ENCODE data around the gene MRPL44. TPM values are rescaled to one million over a fixed set of nuclear protein-coding genes. Genes with fewer than 3 reads are reported as not detected.

MRPL44 gene
- total RNA-seq = 23.5 to 24.6 TPM (median 23.8 TPM) in 3 replicates
- long read RNA-seq, transcript MRPL44-201 (4 exons, 1,748 nt) = major isoform, 38 of 42 reads
- long read RNA-seq, partial matches to known transcripts = 0 of 42 reads
- long read RNA-seq, other reads (novel, unspliced or antisense) = 4 of 42 reads

GRCh38 chr2:223957092-223957851 lies at the start of gene MRPL44:
Gene MRPL44 (plus strand): TSS chr2:223957463. CDS start chr2:223957473, 10 bp downstream.
- Mint-ChIP-seq H3K4me1 (ENCODE audit: low read depth) (peaks cover 57% of the 10 kb centered on the region), H3K36me3 (ENCODE audit: low read depth) (peaks cover 7% of the 10 kb centered on the region), H3K4me3 (ENCODE audit: unreplicated experiment) (peak within 1 kb of the TSS; percentile 98), H3K27me3 (ENCODE audit: low read depth) (no peaks in the 10 kb centered on the region), H3K27ac (ENCODE audit: unreplicated experiment) (peak within 1 kb of the TSS; percentile 96), H3K9me3 (ENCODE audit: low read depth) (no peaks in the 10 kb centered on the region)
- peak; percentile 99 for DNase-seq (ENCODE audit: low spot score)
- no peak for TF ChIP-seq CTCF (IDR thresholded peaks at IDR 0.05)

DNA sequence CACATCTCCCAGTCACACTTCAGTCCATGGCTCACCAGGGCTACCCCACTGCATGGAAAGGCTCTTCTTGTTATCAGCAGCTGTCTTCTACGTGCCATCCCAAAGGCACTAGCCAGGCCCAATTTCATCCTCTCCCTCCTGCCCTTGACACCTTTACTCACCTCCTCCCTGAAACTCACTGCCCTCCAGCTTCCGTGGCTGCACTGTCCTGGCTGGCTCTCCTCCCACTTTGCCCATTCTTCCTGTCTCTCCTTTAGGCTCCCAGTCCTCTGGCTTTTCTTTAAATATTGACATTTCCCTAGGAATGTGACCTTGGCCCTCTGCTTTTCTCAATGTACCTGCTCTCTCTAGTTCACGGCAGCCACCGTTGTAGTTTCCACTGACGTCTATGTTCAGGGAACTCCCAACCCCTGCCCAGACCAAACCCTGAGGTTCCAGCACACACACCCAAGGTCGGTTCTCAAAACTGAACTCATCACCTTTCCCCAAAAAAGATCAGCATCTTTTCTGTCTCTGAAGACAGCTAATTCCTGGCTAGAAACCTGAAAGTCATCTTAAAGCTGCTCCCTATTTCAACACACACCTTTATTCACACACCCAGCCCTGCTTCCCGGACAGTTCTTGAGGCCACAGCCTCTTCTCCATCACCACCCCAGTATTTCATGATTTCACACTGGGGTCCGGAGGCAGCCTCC lies 48.8 kb upstream of the MRPL44 start:
- DNase-seq (ENCODE audit: low spot score) = no peak
- H3K9me3 Mint-ChIP-seq (ENCODE audit: low read depth) = no peaks in the 10 kb centered on the region
- no peak for TF ChIP-seq CTCF (IDR thresholded peaks at IDR 0.05)
- peaks cover 10% of the 10 kb centered on the region for H3K36me3 Mint-ChIP-seq (ENCODE audit: low read depth)
- H3K27ac Mint-ChIP-seq (ENCODE audit: unreplicated experiment) = no peak overlapping the region
- no peaks in the 10 kb centered on the region for H3K27me3 Mint-ChIP-seq (ENCODE audit: low read depth)
- peaks cover 8% of the 10 kb centered on the region for H3K4me1 Mint-ChIP-seq (ENCODE audit: low read depth)
- no peak overlapping the region for H3K4me3 Mint-ChIP-seq (ENCODE audit: unreplicated experiment)

DNA sequence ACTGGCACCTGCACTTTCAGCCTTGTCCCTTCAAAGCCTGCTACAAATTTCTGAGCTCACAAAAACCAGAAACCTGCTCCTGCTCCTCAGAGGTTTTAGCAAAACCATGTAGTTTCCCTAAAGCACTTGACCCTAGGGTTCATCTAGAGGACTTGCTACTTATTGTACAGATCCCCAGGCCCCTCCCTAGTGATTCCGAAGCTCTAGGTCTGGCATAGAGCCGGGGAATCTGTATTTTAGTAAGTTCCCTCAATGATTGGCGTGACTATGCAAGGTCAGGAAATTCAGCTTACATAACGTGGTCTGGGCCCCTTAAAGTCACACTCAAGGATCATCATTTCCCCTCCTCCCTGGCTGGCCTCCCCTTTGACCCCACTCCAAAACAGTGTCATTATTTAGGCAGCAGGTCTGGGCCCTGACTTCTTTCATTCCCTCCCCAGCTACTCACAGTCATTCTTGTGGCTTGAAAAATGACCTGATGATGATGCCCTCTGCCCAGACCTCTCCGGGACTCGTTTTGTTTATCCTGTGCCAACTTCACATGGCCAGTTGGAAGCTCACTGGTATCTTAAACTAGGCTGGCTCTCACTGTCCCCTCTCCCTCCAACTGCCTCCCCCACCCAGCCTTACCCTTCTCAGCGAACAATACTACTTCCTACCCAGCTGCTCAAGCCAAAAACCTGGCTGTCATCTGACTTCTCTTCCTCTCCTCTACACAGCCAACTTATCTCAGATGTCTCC lies 48.1 kb upstream of the MRPL44 start:
- Mint-ChIP-seq H3K9me3 (ENCODE audit: low read depth) (no peaks in the 10 kb centered on the region), H3K4me3 (ENCODE audit: unreplicated experiment) (no peak overlapping the region), H3K27me3 (ENCODE audit: low read depth) (no peaks in the 10 kb centered on the region), H3K4me1 (ENCODE audit: low read depth) (peaks cover 8% of the 10 kb centered on the region), H3K27ac (ENCODE audit: unreplicated experiment) (no peak overlapping the region), H3K36me3 (ENCODE audit: low read depth) (peaks cover 10% of the 10 kb centered on the region)
- DNase-seq (ENCODE audit: low spot score) = no peak
- TF ChIP-seq CTCF (IDR thresholded peaks at IDR 0.05) = no peak

DNA sequence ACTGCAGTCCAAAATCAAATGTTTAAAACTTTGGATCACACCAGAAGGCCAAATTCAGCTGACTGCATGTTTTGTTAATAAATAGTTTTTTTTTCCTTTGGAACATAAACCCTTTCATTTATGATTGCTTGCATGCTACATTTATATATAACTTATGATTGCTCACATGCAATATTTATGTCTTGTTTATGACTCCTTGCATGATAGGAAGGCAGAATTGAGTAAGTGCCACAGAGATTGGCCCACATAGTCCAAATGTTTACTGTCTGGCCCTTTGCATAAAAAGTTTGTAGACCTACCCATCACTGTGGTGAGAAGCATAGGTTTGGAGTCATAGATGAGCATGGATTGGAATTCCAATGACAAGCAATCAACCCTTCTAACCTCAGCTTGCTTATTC lies 42.9 kb upstream of the MRPL44 start:
- DNase-seq (ENCODE audit: low spot score) = no peak
- H3K27me3 Mint-ChIP-seq (ENCODE audit: low read depth) = no peaks in the 10 kb centered on the region
- H3K9me3 Mint-ChIP-seq (ENCODE audit: low read depth) = no peaks in the 10 kb centered on the region
- peaks cover 18% of the 10 kb centered on the region for H3K4me1 Mint-ChIP-seq (ENCODE audit: low read depth)
- no peak overlapping the region for H3K27ac Mint-ChIP-seq (ENCODE audit: unreplicated experiment)
- H3K4me3 Mint-ChIP-seq (ENCODE audit: unreplicated experiment) = no peak overlapping the region
- H3K36me3 Mint-ChIP-seq (ENCODE audit: low read depth) = peaks cover 15% of the 10 kb centered on the region
- no peak for TF ChIP-seq CTCF (IDR thresholded peaks at IDR 0.05)

DNA sequence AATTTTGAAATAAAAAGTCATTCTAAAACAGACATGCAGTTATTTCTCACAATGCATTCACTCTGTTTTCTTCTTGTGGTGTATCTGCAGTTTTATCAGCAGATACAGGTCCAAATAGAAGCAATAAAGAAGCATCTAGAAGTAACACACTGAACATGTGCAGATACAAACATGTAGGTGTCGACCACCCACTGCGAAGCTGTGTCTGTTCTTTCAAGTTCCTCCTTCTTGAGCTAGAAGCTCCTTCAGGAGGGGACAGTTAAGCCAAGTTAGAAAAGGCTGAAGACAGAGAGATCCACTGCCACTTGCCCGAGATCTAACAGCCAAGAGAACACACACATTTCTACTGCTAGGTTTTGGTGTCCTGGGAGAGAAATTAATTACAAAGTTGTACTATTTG lies 42.2 kb upstream of the MRPL44 start:
- no peaks in the 10 kb centered on the region for H3K27me3 Mint-ChIP-seq (ENCODE audit: low read depth)
- no peak for TF ChIP-seq CTCF (IDR thresholded peaks at IDR 0.05)
- peak overlapping the region; percentile 2 for H3K27ac Mint-ChIP-seq (ENCODE audit: unreplicated experiment)
- H3K4me3 Mint-ChIP-seq (ENCODE audit: unreplicated experiment) = no peak overlapping the region
- no peak for DNase-seq (ENCODE audit: low spot score)
- H3K9me3 Mint-ChIP-seq (ENCODE audit: low read depth) = no peaks in the 10 kb centered on the region
- H3K36me3 Mint-ChIP-seq (ENCODE audit: low read depth) = peaks cover 15% of the 10 kb centered on the region
- peaks cover 14% of the 10 kb centered on the region for H3K4me1 Mint-ChIP-seq (ENCODE audit: low read depth)

Data from chondrocyte (in vitro differentiated cells).